Measurements from ENCODE around the gene KRT2. TPM values are rescaled to one million over a fixed set of nuclear protein-coding genes. Genes with fewer than 3 reads are reported as not detected.

Gene KRT2
- total RNA-seq, 1 experiment from 2014 or later = not detected

- no peak for DNase-seq (ENCODE audit: low read depth)
Observed at GRCh38 chr12:52615912-52616311, 36.1 kb downstream of the KRT2 start.

GRCh38 chr12:52615208-52615868, 36.7 kb downstream of the KRT2 start:
- DNase-seq (ENCODE audit: low read depth) = peak; percentile 7

- DNase-seq (ENCODE audit: low read depth) = no peak
Observed at GRCh38 chr12:52614381-52615207, 37.4 kb downstream of the KRT2 start.

GRCh38 chr12:52613384-52614030, 38.5 kb downstream of the KRT2 start:
- no peak for DNase-seq (ENCODE audit: low read depth)

GRCh38 chr12:52612431-52613383, 39.3 kb downstream of the KRT2 start:
- no peak for DNase-seq (ENCODE audit: low read depth)

GRCh38 chr12:52611080-52611468, 40.9 kb downstream of the KRT2 start:
- DNase-seq (ENCODE audit: low read depth) = no peak

GRCh38 chr12:52608826-52609630, 43.0 kb downstream of the KRT2 start:
- DNase-seq (ENCODE audit: low read depth) = no peak

- DNase-seq (ENCODE audit: low read depth) = no peak
Observed at GRCh38 chr12:52608161-52608560, 43.9 kb downstream of the KRT2 start.

- DNase-seq (ENCODE audit: low read depth) = no peak
Observed at GRCh38 chr12:52607314-52607713, 44.7 kb downstream of the KRT2 start.

GRCh38 chr12:52606581-52607218, 45.3 kb downstream of the KRT2 start:
- no peak for DNase-seq (ENCODE audit: low read depth)

GRCh38 chr12:52606096-52606495, 45.9 kb downstream of the KRT2 start:
- no peak for DNase-seq (ENCODE audit: low read depth)

- no peak for DNase-seq (ENCODE audit: low read depth)
Observed at GRCh38 chr12:52605542-52605941, 46.5 kb downstream of the KRT2 start.

- no peak for DNase-seq (ENCODE audit: low read depth)
Observed at GRCh38 chr12:52604859-52605258, 47.2 kb downstream of the KRT2 start.

- peak; percentile 5 for DNase-seq (ENCODE audit: low read depth)
Observed at GRCh38 chr12:52603314-52603713, 48.7 kb downstream of the KRT2 start.

- DNase-seq (ENCODE audit: low read depth) = no peak
Observed at GRCh38 chr12:52602552-52602951, 49.5 kb downstream of the KRT2 start.

GRCh38 chr12:52601671-52602070, 50.3 kb downstream of the KRT2 start:
- no peak for DNase-seq (ENCODE audit: low read depth)

- DNase-seq (ENCODE audit: low read depth) = no peak
Observed at GRCh38 chr12:52600941-52601481, 51.0 kb downstream of the KRT2 start, which contains the start of gene KRT72. KRT72 (minus strand) TSS chr12:52601463; CDS start chr12:52601452, 11 bp downstream.

GRCh38 chr12:52600475-52600874, 51.5 kb downstream of the KRT2 start:
- DNase-seq (ENCODE audit: low read depth) = no peak

GRCh38 chr12:52600071-52600470, 51.9 kb downstream of the KRT2 start:
- DNase-seq (ENCODE audit: low read depth) = no peak

- no peak for DNase-seq (ENCODE audit: low read depth)
Observed at GRCh38 chr12:52598966-52599365, 53.0 kb downstream of the KRT2 start.

Measured in M059J (cell line).